ENCODE results near the gene KLF6.

GRCh38 chr10:3728563-3728962 lies 56.4 kb downstream of the KLF6 start:
- TF ChIP-seq CTCF (conservative IDR thresholded peaks at IDR 0.05; ENCODE audit: low read length) (no peak), EZH2phosphoT487 (IDR thresholded peaks at IDR 0.05; ENCODE audit: borderline replicate concordance, low read depth, low read length) (no peak)
